22Rv1 (cell line): ENCODE data around the gene JAKMIP1.

ENCODE experiments used
- H3K27ac ChIP-seq: fragments of 450-650 bp; 2 replicates; pipeline ENCODE4 v1.5.1; 2017
- CTCF ChIP-seq: fragments of 450-650 bp; IDR thresholded peaks from 2 replicates; pipeline ENCODE4 v1.5.1; 2017; ENCODE audit warnings: mild to moderate bottlenecking
- ZFX ChIP-seq: fragments of 450-650 bp; IDR thresholded peaks from 2 replicates; pipeline ENCODE4 v1.6.1; 2017; ENCODE audit warnings: antibody characterized with exemption, borderline replicate concordance

Gene JAKMIP1

GRCh38 chr4:6115342-6115741, 85.0 kb downstream of the JAKMIP1 start:
- TF ChIP-seq CTCF: no peak
- TF ChIP-seq ZFX: no peak
- no peak overlapping the region for H3K27ac ChIP-seq

- TF ChIP-seq ZFX (no peak), CTCF (no peak)
Observed at GRCh38 chr4:6114601-6115000, 85.7 kb downstream of the JAKMIP1 start.

GRCh38 chr4:6114181-6114580, 86.2 kb downstream of the JAKMIP1 start:
- H3K27ac ChIP-seq: no peak overlapping the region
- TF ChIP-seq CTCF (no peak), ZFX (no peak)

More at GRCh38 chr4:6114601-6115000, 85.7 kb downstream of the JAKMIP1 start:
- no peak overlapping the region for H3K27ac ChIP-seq

- H3K27ac ChIP-seq: no peak overlapping the region
- TF ChIP-seq ZFX (no peak), CTCF (no peak)
Observed at GRCh38 chr4:6113641-6114040, 86.7 kb downstream of the JAKMIP1 start.

GRCh38 chr4:6112606-6113290, 87.6 kb downstream of the JAKMIP1 start:
- TF ChIP-seq CTCF (no peak), ZFX (no peak)
- H3K27ac ChIP-seq: no peak overlapping the region

GRCh38 chr4:6111354-6111960, 88.9 kb downstream of the JAKMIP1 start:
- H3K27ac ChIP-seq: no peak overlapping the region
- TF ChIP-seq CTCF (no peak), ZFX (no peak)

GRCh38 chr4:6110681-6111353, 89.5 kb downstream of the JAKMIP1 start:
- H3K27ac ChIP-seq: no peak overlapping the region
- TF ChIP-seq CTCF (no peak), ZFX (no peak)
